Gastrocnemius medialis (tissue), 4 donors: Measurements from ENCODE around the gene ABR. TPM values are rescaled to one million over a fixed set of nuclear protein-coding genes. Genes with fewer than 3 reads are reported as not detected.

ENCODE experiments used
- ATAC-seq, 2 donors: fragments of 150-250 bp; one replicate each; pipeline ENCODE4 v1.9.1; 2016
- DNase-seq, 2 donors: peaks; one replicate each; pipeline ENCODE4 v3.0.0-alpha.2; 2019
- H3K27ac ChIP-seq, 4 donors: fragments of 200-600 bp; sonication (generic); 1 replicate in 1 of 4; 2 replicates in 3 of 4; pipeline ENCODE4 v1.5.1; 2016 to 2018; ENCODE audit warnings: mild to moderate bottlenecking in 2 of 4, moderate library complexity in 1 of 4
- H3K27me3 ChIP-seq, 3 donors: fragments of 200-600 bp; sonication (generic) in 2 of 3; 1 replicate in 1 of 3; 2 replicates in 2 of 3; pipeline versions ENCODE4 v1.5.1 to v1.6.0; 2016 to 2019; ENCODE audit warnings: mild to moderate bottlenecking in 1 of 3, moderate library complexity in 1 of 3
- H3K36me3 ChIP-seq, 2 donors: fragments of 200-600 bp; sonication (generic) in 1 of 2; one replicate each; pipeline ENCODE4 v1.5.1; 2017 to 2018
- H3K4me1 ChIP-seq, 2 donors: fragments of 200-600 bp; sonication (generic) in 1 of 2; one replicate each; pipeline ENCODE4 v1.5.1; 2016 to 2017; ENCODE audit warnings: mild to moderate bottlenecking in 2 of 2
- H3K4me3 ChIP-seq, 4 donors: fragments of 200-600 bp; sonication (generic) in 3 of 4; 1 replicate in 1 of 4; 2 replicates in 3 of 4; pipeline ENCODE4 v1.5.1; 2016 to 2019; ENCODE audit warnings: mild to moderate bottlenecking in 2 of 4
- H3K9me3 ChIP-seq, 3 donors: fragments of 200-600 bp; sonication (generic) in 2 of 3; 1 replicate in 1 of 3; 2 replicates in 2 of 3; pipeline ENCODE4 v1.5.1; 2016 to 2019
- in situ Hi-C, 4 donors: fragments of 200-750 bp; cut with MboI; loops; one replicate each; pipeline versions ENCODE4 v1.15.0 to v1.8.0; 2017; ENCODE audit warnings: low sequenced_read_pairs in 4 of 4
- intact Hi-C: fragments of 100-400 bp; cut with DNase I; formaldehyde crosslinking; loops from one replicate; pipeline ENCODE4 v1.15.1; 2023; ENCODE audit warnings: low total_unique reads
- microRNA-seq, 2 donors: library from miRNA; unstranded; fragments of <30 nt; microRNA quantifications; one replicate each; pipeline ENCODE4, GENCODE V29; 2016; ENCODE audit warnings: borderline replicate concordance in 2 of 2
- total RNA-seq, 4 donors: library from RNA; depleted of rRNA; stranded (reverse); fragments of >200 nt; gene quantifications; one replicate each; pipeline versions ENCODE4 v1.1.0 to v1.2.3, GENCODE V29; 2016
- TF ChIP-seq, protein P1 (sequence below), 5 experiments: fragments of 450-650 bp in 3 of 5; fragments of 200-600 bp in 2 of 5; sonication (generic) in 2 of 5; IDR thresholded peaks in 4 of 5; conservative IDR thresholded peaks in 1 of 5; 1 replicate in 4 of 5; 2 replicates in 1 of 5; pipeline ENCODE4 v1.5.1; 2016 to 2019; ENCODE audit warnings: antibody characterized with exemption in 5 of 5, mild to moderate bottlenecking in 3 of 5, moderate library complexity in 3 of 5

The ABR gene
- total RNA-seq, 4 donors from 2014 or later: 9.7 to 15.4 (median 12.8) TPM

- Histone ChIP-seq H3K36me3 (no peaks in the 10 kb centered on the region), H3K4me3 (no peak overlapping the region), H3K4me1 (peaks cover 31 to 48% of the 10 kb centered on the region in 2 donors), H3K27ac (peak overlapping the region; percentile 65 to 91 (median 88)), H3K9me3 (no peaks in the 10 kb centered on the region), H3K27me3 (no peaks in the 10 kb centered on the region)
- in situ Hi-C loops (no loop called here), intact Hi-C loops (loop anchor here (1.0 kb wide), 1 partner anchor 42 kb away; no protein-coding TSS in a partner anchor)
- DNase-seq (no peak), ATAC-seq (no peak)
- TF ChIP-seq, protein P1, sequence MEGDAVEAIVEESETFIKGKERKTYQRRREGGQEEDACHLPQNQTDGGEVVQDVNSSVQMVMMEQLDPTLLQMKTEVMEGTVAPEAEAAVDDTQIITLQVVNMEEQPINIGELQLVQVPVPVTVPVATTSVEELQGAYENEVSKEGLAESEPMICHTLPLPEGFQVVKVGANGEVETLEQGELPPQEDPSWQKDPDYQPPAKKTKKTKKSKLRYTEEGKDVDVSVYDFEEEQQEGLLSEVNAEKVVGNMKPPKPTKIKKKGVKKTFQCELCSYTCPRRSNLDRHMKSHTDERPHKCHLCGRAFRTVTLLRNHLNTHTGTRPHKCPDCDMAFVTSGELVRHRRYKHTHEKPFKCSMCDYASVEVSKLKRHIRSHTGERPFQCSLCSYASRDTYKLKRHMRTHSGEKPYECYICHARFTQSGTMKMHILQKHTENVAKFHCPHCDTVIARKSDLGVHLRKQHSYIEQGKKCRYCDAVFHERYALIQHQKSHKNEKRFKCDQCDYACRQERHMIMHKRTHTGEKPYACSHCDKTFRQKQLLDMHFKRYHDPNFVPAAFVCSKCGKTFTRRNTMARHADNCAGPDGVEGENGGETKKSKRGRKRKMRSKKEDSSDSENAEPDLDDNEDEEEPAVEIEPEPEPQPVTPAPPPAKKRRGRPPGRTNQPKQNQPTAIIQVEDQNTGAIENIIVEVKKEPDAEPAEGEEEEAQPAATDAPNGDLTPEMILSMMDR (IDR thresholded peaks at IDR 0.05 in 4 of 5, conservative IDR thresholded peaks at IDR 0.05 in 1 of 5): no peak
Measured at GRCh38 chr17:953767-954166, 226.0 kb downstream of the ABR start.

Small RNA genes within 50 kb of the gene (microRNA-seq; reads per million reads assigned to microRNA genes)
- gene MIR3183: 0 reads per million in 2 donors

Other genes starting within 250 kb of the ABR start
- gene NXN, start 200.2 kb downstream of the ABR start, total RNA-seq: 10 to 100 TPM; 55.6 to 86.4 (median 62.7) TPM
- gene TIMM22, start 182.9 kb downstream of the ABR start, total RNA-seq: 10 to 100 TPM; 14.4 to 16.1 (median 15.3) TPM
- not detected for gene BHLHA9, start 90.5 kb upstream of the ABR start, total RNA-seq
- 1 to 10 TPM in 1 of 4 donors, under 1 TPM in 3; 0.53 to 1.1 (median 0.89) TPM for gene TRARG1, start 99.7 kb upstream of the ABR start, total RNA-seq
- gene YWHAE, start 220.2 kb upstream of the ABR start, total RNA-seq: 1,000 to 10,000 TPM in 3 of 4 donors, 100 to 1,000 TPM in 1; 915 to 1,814 (median 1,174) TPM